ENCODE results near the gene MFGE8. TPM values are rescaled to one million over a fixed set of nuclear protein-coding genes. Genes with fewer than 3 reads are reported as not detected.

MFGE8 gene
- polyA plus RNA-seq, 1 of the 3 experiments (the other 2 are of a cell fraction) = 247 TPM

DNA sequence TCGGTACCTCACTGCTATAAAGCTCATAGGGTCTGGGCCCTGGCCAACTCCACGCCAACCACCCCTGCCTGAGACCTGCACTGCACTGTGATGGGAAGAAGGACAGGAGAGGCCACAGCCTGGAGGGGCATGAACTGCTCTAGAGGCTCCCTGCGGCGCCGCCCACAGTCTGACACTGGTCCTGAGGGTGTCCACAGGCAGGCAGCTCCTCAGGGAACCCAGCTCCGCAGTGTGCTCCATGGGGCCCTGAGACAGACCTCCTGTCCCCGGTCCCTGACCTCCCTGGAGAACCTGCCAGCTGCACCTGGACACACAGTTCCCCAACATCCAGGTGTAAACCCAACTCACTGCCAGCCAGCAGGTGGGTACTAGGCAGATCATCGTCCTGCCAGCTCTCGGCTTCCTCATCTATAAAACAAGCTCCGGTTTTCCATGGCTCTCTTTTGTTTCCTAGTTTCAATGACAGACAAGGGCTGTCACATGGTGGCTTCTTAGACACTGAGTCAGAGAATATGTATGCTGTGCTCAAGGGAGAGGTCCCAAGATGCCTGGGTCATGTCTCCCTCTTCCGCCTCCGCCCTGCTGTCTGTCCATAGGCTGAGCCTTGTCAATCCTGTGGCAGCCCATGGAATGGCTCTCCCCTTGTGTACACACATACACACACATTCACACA, 12.7 kb downstream of the MFGE8 start:
- TF ChIP-seq JUND (IDR thresholded peaks at IDR 0.05) (no peak), FOSL2 (IDR thresholded peaks at IDR 0.05; ENCODE audit: borderline replicate concordance, low read depth) (no peak)
- H4K20me1 ChIP-seq (ENCODE audit: insufficient read depth) = no peaks in the 10 kb centered on the region
- no peaks in the 10 kb centered on the region for H3K9me2 ChIP-seq
- DNase-seq = no peak
- ChIA-PET CTCF (no interaction called here), POLR2A (no interaction called here)
- no peak overlapping the region for H3K4me2 ChIP-seq
- H3K9me3 ChIP-seq = no peaks in the 10 kb centered on the region
- H3K9ac ChIP-seq = no peak overlapping the region
- H3K79me2 ChIP-seq (ENCODE audit: insufficient read depth) = no peaks in the 10 kb centered on the region
- H3K27ac ChIP-seq (ENCODE audit: low read depth in 2 of 2, low read length in 1 of 2) = peak overlapping the region in 1 of 2 experiments; percentile 43; a peak in 2 of 4 replicates
- H3K4me1 ChIP-seq (ENCODE audit: control insufficient read depth in 1 of 2, insufficient read depth in 2 of 2, low read depth in 1 of 2, low read length in 1 of 2) = peaks cover 5 to 11% of the 10 kb centered on the region in 2 experiments; a peak in 2 of 4 replicates
- no peaks in the 10 kb centered on the region for H3F3A ChIP-seq (replicated peaks; ENCODE audit: insufficient read depth)
- H3K4me3 ChIP-seq (ENCODE audit: low read depth in 2 of 2, low read length in 1 of 2) = no peak overlapping the region
- no peaks in the 10 kb centered on the region for H3K27me3 ChIP-seq (ENCODE audit: insufficient read depth)
- H2AFZ ChIP-seq (ENCODE audit: low read depth) = no peak overlapping the region
- WGBS (ENCODE audit: low lambda C conversion rate) = 80% methylated on average over 7 of the region's 12 CpGs
- H3K36me3 ChIP-seq (replicated peaks in 1 of 2; ENCODE audit: control insufficient read depth in 1 of 2, insufficient read depth in 2 of 2, low read length in 1 of 2) = peaks cover 3 to 10% of the 10 kb centered on the region in 2 experiments

DNA sequence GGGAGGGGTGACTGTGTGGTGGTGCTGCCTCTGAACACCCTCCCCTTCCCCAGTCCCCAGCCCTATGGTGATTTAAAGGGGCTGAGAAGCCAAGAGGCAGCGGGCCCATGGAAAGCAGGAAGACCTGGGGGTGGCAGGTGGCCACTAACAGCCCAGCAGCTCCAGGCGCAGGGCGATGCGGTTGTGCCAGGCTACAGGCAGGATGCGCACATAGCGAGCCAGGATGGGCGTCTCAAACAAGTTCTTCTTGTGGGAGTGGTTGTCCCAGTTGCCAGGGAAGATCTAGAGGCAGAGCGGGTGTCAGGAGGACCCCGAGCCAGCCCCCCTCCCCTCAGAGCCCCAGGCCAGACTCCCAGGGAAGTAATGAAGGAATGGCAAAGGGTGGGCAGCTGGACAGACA, 13.9 kb downstream of the MFGE8 start:
- H3K9me2 ChIP-seq = no peaks in the 10 kb centered on the region
- H2AFZ ChIP-seq (ENCODE audit: low read depth) = no peak overlapping the region
- no peak overlapping the region for H3K9ac ChIP-seq
- no peaks in the 10 kb centered on the region for H3F3A ChIP-seq (replicated peaks; ENCODE audit: insufficient read depth)
- no peaks in the 10 kb centered on the region for H4K20me1 ChIP-seq (ENCODE audit: insufficient read depth)
- no peaks in the 10 kb centered on the region for H3K27me3 ChIP-seq (ENCODE audit: insufficient read depth)
- H3K9me3 ChIP-seq = no peaks in the 10 kb centered on the region
- H3K36me3 ChIP-seq (replicated peaks in 1 of 2; ENCODE audit: control insufficient read depth in 1 of 2, insufficient read depth in 2 of 2, low read length in 1 of 2) = peaks cover 3 to 9% of the 10 kb centered on the region in 2 experiments
- TF ChIP-seq RXRA (IDR thresholded peaks at IDR 0.05; ENCODE audit: borderline replicate concordance, low read depth) (no peak), NRF1 (IDR thresholded peaks at IDR 0.05; ENCODE audit: low read depth, low read length) (no peak), EZH2phosphoT487 (IDR thresholded peaks at IDR 0.05; ENCODE audit: borderline replicate concordance, low read depth) (no peak), TEAD4 (IDR thresholded peaks at IDR 0.05; ENCODE audit: borderline replicate concordance, insufficient read depth) (no peak), FOXM1 (IDR thresholded peaks at IDR 0.05; ENCODE audit: low read depth) (no peak), NFIC (IDR thresholded peaks at IDR 0.05; ENCODE audit: borderline replicate concordance) (no peak), ELF1 (IDR thresholded peaks at IDR 0.05) (no peak), SMC3 (IDR thresholded peaks at IDR 0.05; ENCODE audit: low read depth, low read length) (no peak), GABPA (IDR thresholded peaks at IDR 0.05; ENCODE audit: low read depth) (no peak), EP300 (IDR thresholded peaks at IDR 0.05; ENCODE audit: borderline replicate concordance in 1 of 2, low read depth in 1 of 2, low read length in 1 of 2) (no peak)
- TF ChIP-seq, protein P1, sequence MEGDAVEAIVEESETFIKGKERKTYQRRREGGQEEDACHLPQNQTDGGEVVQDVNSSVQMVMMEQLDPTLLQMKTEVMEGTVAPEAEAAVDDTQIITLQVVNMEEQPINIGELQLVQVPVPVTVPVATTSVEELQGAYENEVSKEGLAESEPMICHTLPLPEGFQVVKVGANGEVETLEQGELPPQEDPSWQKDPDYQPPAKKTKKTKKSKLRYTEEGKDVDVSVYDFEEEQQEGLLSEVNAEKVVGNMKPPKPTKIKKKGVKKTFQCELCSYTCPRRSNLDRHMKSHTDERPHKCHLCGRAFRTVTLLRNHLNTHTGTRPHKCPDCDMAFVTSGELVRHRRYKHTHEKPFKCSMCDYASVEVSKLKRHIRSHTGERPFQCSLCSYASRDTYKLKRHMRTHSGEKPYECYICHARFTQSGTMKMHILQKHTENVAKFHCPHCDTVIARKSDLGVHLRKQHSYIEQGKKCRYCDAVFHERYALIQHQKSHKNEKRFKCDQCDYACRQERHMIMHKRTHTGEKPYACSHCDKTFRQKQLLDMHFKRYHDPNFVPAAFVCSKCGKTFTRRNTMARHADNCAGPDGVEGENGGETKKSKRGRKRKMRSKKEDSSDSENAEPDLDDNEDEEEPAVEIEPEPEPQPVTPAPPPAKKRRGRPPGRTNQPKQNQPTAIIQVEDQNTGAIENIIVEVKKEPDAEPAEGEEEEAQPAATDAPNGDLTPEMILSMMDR (IDR thresholded peaks at IDR 0.05) = no peak
- TF ChIP-seq, protein P2, sequence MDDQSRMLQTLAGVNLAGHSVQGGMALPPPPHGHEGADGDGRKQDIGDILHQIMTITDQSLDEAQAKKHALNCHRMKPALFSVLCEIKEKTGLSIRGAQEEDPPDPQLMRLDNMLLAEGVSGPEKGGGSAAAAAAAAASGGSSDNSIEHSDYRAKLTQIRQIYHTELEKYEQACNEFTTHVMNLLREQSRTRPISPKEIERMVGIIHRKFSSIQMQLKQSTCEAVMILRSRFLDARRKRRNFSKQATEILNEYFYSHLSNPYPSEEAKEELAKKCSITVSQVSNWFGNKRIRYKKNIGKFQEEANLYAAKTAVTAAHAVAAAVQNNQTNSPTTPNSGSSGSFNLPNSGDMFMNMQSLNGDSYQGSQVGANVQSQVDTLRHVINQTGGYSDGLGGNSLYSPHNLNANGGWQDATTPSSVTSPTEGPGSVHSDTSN (IDR thresholded peaks at IDR 0.05) = no peak
- TF ChIP-seq, protein P3, sequence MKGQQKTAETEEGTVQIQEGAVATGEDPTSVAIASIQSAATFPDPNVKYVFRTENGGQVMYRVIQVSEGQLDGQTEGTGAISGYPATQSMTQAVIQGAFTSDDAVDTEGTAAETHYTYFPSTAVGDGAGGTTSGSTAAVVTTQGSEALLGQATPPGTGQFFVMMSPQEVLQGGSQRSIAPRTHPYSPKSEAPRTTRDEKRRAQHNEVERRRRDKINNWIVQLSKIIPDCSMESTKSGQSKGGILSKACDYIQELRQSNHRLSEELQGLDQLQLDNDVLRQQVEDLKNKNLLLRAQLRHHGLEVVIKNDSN (IDR thresholded peaks at IDR 0.05; ENCODE audit: borderline replicate concordance, low read depth) = no peak
- TF ChIP-seq, protein P4, sequence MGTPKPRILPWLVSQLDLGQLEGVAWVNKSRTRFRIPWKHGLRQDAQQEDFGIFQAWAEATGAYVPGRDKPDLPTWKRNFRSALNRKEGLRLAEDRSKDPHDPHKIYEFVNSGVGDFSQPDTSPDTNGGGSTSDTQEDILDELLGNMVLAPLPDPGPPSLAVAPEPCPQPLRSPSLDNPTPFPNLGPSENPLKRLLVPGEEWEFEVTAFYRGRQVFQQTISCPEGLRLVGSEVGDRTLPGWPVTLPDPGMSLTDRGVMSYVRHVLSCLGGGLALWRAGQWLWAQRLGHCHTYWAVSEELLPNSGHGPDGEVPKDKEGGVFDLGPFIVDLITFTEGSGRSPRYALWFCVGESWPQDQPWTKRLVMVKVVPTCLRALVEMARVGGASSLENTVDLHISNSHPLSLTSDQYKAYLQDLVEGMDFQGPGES (IDR thresholded peaks at IDR 0.05; ENCODE audit: low read depth, low read length) = no peak
- TF ChIP-seq, protein P5, sequence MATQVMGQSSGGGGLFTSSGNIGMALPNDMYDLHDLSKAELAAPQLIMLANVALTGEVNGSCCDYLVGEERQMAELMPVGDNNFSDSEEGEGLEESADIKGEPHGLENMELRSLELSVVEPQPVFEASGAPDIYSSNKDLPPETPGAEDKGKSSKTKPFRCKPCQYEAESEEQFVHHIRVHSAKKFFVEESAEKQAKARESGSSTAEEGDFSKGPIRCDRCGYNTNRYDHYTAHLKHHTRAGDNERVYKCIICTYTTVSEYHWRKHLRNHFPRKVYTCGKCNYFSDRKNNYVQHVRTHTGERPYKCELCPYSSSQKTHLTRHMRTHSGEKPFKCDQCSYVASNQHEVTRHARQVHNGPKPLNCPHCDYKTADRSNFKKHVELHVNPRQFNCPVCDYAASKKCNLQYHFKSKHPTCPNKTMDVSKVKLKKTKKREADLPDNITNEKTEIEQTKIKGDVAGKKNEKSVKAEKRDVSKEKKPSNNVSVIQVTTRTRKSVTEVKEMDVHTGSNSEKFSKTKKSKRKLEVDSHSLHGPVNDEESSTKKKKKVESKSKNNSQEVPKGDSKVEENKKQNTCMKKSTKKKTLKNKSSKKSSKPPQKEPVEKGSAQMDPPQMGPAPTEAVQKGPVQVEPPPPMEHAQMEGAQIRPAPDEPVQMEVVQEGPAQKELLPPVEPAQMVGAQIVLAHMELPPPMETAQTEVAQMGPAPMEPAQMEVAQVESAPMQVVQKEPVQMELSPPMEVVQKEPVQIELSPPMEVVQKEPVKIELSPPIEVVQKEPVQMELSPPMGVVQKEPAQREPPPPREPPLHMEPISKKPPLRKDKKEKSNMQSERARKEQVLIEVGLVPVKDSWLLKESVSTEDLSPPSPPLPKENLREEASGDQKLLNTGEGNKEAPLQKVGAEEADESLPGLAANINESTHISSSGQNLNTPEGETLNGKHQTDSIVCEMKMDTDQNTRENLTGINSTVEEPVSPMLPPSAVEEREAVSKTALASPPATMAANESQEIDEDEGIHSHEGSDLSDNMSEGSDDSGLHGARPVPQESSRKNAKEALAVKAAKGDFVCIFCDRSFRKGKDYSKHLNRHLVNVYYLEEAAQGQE (IDR thresholded peaks at IDR 0.05; ENCODE audit: low read depth, low read length) = no peak
- TF ChIP-seq, protein P6, sequence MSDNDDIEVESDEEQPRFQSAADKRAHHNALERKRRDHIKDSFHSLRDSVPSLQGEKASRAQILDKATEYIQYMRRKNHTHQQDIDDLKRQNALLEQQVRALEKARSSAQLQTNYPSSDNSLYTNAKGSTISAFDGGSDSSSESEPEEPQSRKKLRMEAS (IDR thresholded peaks at IDR 0.05; ENCODE audit: low read depth) = no peak
- H3K4me1 ChIP-seq (ENCODE audit: control insufficient read depth in 1 of 2, insufficient read depth in 2 of 2, low read depth in 1 of 2, low read length in 1 of 2) = peaks cover 5 to 22% of the 10 kb centered on the region in 2 experiments; a peak in 2 of 4 replicates
- H3K4me3 ChIP-seq (ENCODE audit: low read depth in 2 of 2, low read length in 1 of 2) = no peak overlapping the region
- WGBS (ENCODE audit: low lambda C conversion rate) = 99% methylated on average over 9 of the region's 9 CpGs
- CTCF ChIA-PET = no interaction called here
- no peak overlapping the region for H3K27ac ChIP-seq (ENCODE audit: low read depth in 2 of 2, low read length in 1 of 2)
- DNase-seq = no peak
- POLR2A ChIA-PET = no interaction called here
- H3K4me2 ChIP-seq = no peak overlapping the region
- H3K79me2 ChIP-seq (ENCODE audit: insufficient read depth) = no peaks in the 10 kb centered on the region

All from SK-N-SH (cell line).